Adipocyte (in vitro differentiated cells): ENCODE results near the gene DMBT1.
A peak's percentile ranks its signal among the peaks of the same experiment; 100 is the strongest.

Experiments
- DNase-seq: peaks from one replicate; pipeline ENCODE4 v3.0.0-alpha.2; 2015; ENCODE audit warnings: low read depth
- H3K27me3 ChIP-seq: replicated peaks from 2 replicates; pipeline ENCODE4 v1.7.0; 2013; ENCODE audit warnings: mild to moderate bottlenecking, low read length, moderate library complexity; ENCODE audit not compliant: control insufficient read depth, insufficient read depth
- H3K36me3 ChIP-seq: 2 replicates; pipeline ENCODE4 v1.7.0; 2013; ENCODE audit warnings: low read length, mild to moderate bottlenecking, moderate library complexity; ENCODE audit not compliant: control insufficient read depth, insufficient read depth, severe bottlenecking
- H3K4me1 ChIP-seq: 2 replicates; pipeline ENCODE4 v1.7.0; 2013; ENCODE audit warnings: mild to moderate bottlenecking, low read length, moderate library complexity; ENCODE audit not compliant: control insufficient read depth, insufficient read depth
- H3K4me3 ChIP-seq: 2 replicates; pipeline ENCODE4 v1.7.0; 2013; ENCODE audit warnings: mild to moderate bottlenecking, low read length, moderate library complexity
- H3K9ac ChIP-seq: 2 replicates; pipeline ENCODE4 v1.7.0; 2013; ENCODE audit warnings: mild to moderate bottlenecking, low read length, moderate library complexity
- H3K9me3 ChIP-seq: 2 replicates; pipeline ENCODE4 v1.7.0; 2013; ENCODE audit warnings: mild to moderate bottlenecking, low read length, moderate library complexity; ENCODE audit not compliant: control insufficient read depth

The DMBT1 gene

GRCh38 chr10:122526892-122527291 lies 33.7 kb upstream of the DMBT1 start:
- peaks cover 4% of the 10 kb centered on the region for H3K9me3 ChIP-seq
- H3K4me3 ChIP-seq, result no peak overlapping the region
- no peak for DNase-seq
- H3K27me3 ChIP-seq, result peaks cover 18% of the 10 kb centered on the region
- no peak overlapping the region for H3K9ac ChIP-seq
- H3K36me3 ChIP-seq, result no peaks in the 10 kb centered on the region
- H3K4me1 ChIP-seq, result no peaks in the 10 kb centered on the region

- no peak for DNase-seq
- Histone ChIP-seq H3K9ac (no peak overlapping the region), H3K4me3 (no peak overlapping the region), H3K27me3 (peaks cover 18% of the 10 kb centered on the region), H3K4me1 (no peaks in the 10 kb centered on the region), H3K36me3 (no peaks in the 10 kb centered on the region), H3K9me3 (no peaks in the 10 kb centered on the region)
These were observed 30.4 kb upstream of the DMBT1 start for GRCh38 chr10:122530177-122530576.

- peaks cover 13% of the 10 kb centered on the region for H3K27me3 ChIP-seq
- H3K4me1 ChIP-seq, result no peaks in the 10 kb centered on the region
- no peak overlapping the region for H3K9ac ChIP-seq
- no peak for DNase-seq
- no peak overlapping the region for H3K4me3 ChIP-seq
- no peaks in the 10 kb centered on the region for H3K36me3 ChIP-seq
- H3K9me3 ChIP-seq, result no peaks in the 10 kb centered on the region
These were observed 29.3 kb upstream of the DMBT1 start for GRCh38 chr10:122531261-122531660.

- H3K9me3 ChIP-seq, result no peaks in the 10 kb centered on the region
- H3K9ac ChIP-seq, result no peak overlapping the region
- H3K27me3 ChIP-seq, result peaks cover 11% of the 10 kb centered on the region
- H3K4me3 ChIP-seq, result no peak overlapping the region
- DNase-seq, result no peak
- H3K36me3 ChIP-seq, result no peaks in the 10 kb centered on the region
- H3K4me1 ChIP-seq, result no peaks in the 10 kb centered on the region
These were observed 28.6 kb upstream of the DMBT1 start for GRCh38 chr10:122531939-122532338.

GRCh38 chr10:122532601-122533296 lies 27.8 kb upstream of the DMBT1 start:
- Histone ChIP-seq H3K9ac (no peak overlapping the region), H3K4me1 (no peaks in the 10 kb centered on the region), H3K27me3 (peaks cover 11% of the 10 kb centered on the region), H3K4me3 (no peak overlapping the region), H3K36me3 (no peaks in the 10 kb centered on the region), H3K9me3 (no peaks in the 10 kb centered on the region)
- DNase-seq, result no peak

- Histone ChIP-seq H3K4me1 (peaks cover 16% of the 10 kb centered on the region), H3K4me3 (no peak overlapping the region), H3K27me3 (no peaks in the 10 kb centered on the region), H3K9me3 (no peaks in the 10 kb centered on the region), H3K36me3 (no peaks in the 10 kb centered on the region), H3K9ac (no peak overlapping the region)
- no peak for DNase-seq
These were observed 23.0 kb upstream of the DMBT1 start for GRCh38 chr10:122537545-122537944.

- H3K4me3 ChIP-seq, result peak overlapping the region; percentile 28
- peaks cover 16% of the 10 kb centered on the region for H3K4me1 ChIP-seq
- no peak overlapping the region for H3K9ac ChIP-seq
- H3K9me3 ChIP-seq, result no peaks in the 10 kb centered on the region
- H3K36me3 ChIP-seq, result no peaks in the 10 kb centered on the region
- H3K27me3 ChIP-seq, result no peaks in the 10 kb centered on the region
- DNase-seq, result no peak
These were observed 19.0 kb upstream of the DMBT1 start for GRCh38 chr10:122541541-122542002.

- Histone ChIP-seq H3K36me3 (no peaks in the 10 kb centered on the region), H3K4me1 (peaks cover 16% of the 10 kb centered on the region), H3K27me3 (no peaks in the 10 kb centered on the region), H3K4me3 (no peak overlapping the region), H3K9me3 (no peaks in the 10 kb centered on the region), H3K9ac (no peak overlapping the region)
- no peak for DNase-seq
These were observed 16.7 kb upstream of the DMBT1 start for GRCh38 chr10:122543676-122544445.

- Histone ChIP-seq H3K9ac (no peak overlapping the region), H3K4me3 (no peak overlapping the region), H3K9me3 (no peaks in the 10 kb centered on the region), H3K36me3 (no peaks in the 10 kb centered on the region), H3K27me3 (no peaks in the 10 kb centered on the region), H3K4me1 (peaks cover 16% of the 10 kb centered on the region)
- DNase-seq, result no peak
These were observed 16.1 kb upstream of the DMBT1 start for GRCh38 chr10:122544493-122544892.

- no peaks in the 10 kb centered on the region for H3K27me3 ChIP-seq
- DNase-seq, result no peak
- no peak overlapping the region for H3K9ac ChIP-seq
- H3K36me3 ChIP-seq, result no peaks in the 10 kb centered on the region
- no peaks in the 10 kb centered on the region for H3K9me3 ChIP-seq
- peaks cover 10% of the 10 kb centered on the region for H3K4me1 ChIP-seq
- H3K4me3 ChIP-seq, result no peak overlapping the region
These were observed 14.3 kb upstream of the DMBT1 start for GRCh38 chr10:122546242-122546641.

GRCh38 chr10:122548407-122549085 lies 12.0 kb upstream of the DMBT1 start:
- Histone ChIP-seq H3K4me3 (no peak overlapping the region), H3K4me1 (no peaks in the 10 kb centered on the region), H3K9ac (no peak overlapping the region), H3K27me3 (no peaks in the 10 kb centered on the region), H3K9me3 (no peaks in the 10 kb centered on the region), H3K36me3 (no peaks in the 10 kb centered on the region)
- DNase-seq, result no peak
